Spleen (tissue), 11 donors: ENCODE data around the gene PGLYRP3. TPM values are rescaled to one million over a fixed set of nuclear protein-coding genes. Genes with fewer than 3 reads are reported as not detected.
A peak's percentile ranks its signal among the peaks of the same experiment; 100 is the strongest.

Source experiments
- DNase-seq: peaks from one replicate; pipeline ENCODE4 v3.0.0-alpha.2; 2020
- H3K27ac ChIP-seq, 8 donors: fragments of 200-600 bp; sonication (generic) in 7 of 8; 1 replicate in 4 of 8; 2 replicates in 4 of 8; pipeline versions ENCODE4 v1.5.0 to v1.8.0; 2016 to 2021; ENCODE audit warnings: inconsistent platforms in 4 of 8, mild to moderate bottlenecking in 4 of 8, moderate library complexity in 1 of 8
- H3K27me3 ChIP-seq, 7 donors: fragments of 200-600 bp; sonication (generic) in 6 of 7; replicated peaks in 1 of 7; 1 replicate in 4 of 7; 2 replicates in 3 of 7; pipeline versions ENCODE4 v1.5.0 to v1.8.0; 2016 to 2021; ENCODE audit warnings: inconsistent platforms in 3 of 7, mild to moderate bottlenecking in 1 of 7
- H3K36me3 ChIP-seq, 6 donors: fragments of 200-600 bp; sonication (generic) in 5 of 6; 1 replicate in 4 of 6; 2 replicates in 2 of 6; pipeline versions ENCODE4 v1.5.0 to v1.8.0; 2016 to 2021; ENCODE audit warnings: inconsistent platforms in 2 of 6
- H3K4me1 ChIP-seq, 6 donors: fragments of 200-600 bp; sonication (generic) in 5 of 6; 1 replicate in 3 of 6; 2 replicates in 3 of 6; pipeline versions ENCODE4 v1.5.0 to v1.8.0; 2016 to 2021; ENCODE audit warnings: inconsistent platforms in 3 of 6
- H3K4me3 ChIP-seq, 8 donors: fragments of 200-600 bp; sonication (generic) in 7 of 8; 1 replicate in 4 of 8; 2 replicates in 4 of 8; pipeline versions ENCODE4 v1.5.0 to v1.8.0; 2016 to 2021; ENCODE audit warnings: inconsistent platforms in 4 of 8, mild to moderate bottlenecking in 4 of 8, moderate library complexity in 2 of 8
- H3K9me3 ChIP-seq, 8 donors: fragments of 200-600 bp; sonication (generic) in 7 of 8; 1 replicate in 4 of 8; 2 replicates in 4 of 8; pipeline versions ENCODE4 v1.5.0 to v1.8.0; 2016 to 2021; ENCODE audit warnings: inconsistent platforms in 4 of 8
- CTCF ChIP-seq, 11 experiments: fragments of 200-600 bp in 7 of 11; fragments of 450-650 bp in 4 of 11; sonication (generic) in 4 of 11; IDR thresholded peaks in 8 of 11; conservative IDR thresholded peaks in 3 of 11; 1 replicate in 7 of 11; 2 replicates in 4 of 11; pipeline versions ENCODE4 v1.4.0 to v1.8.0; 2016 to 2021; ENCODE audit warnings: antibody characterized with exemption in 11 of 11, inconsistent platforms in 4 of 11, mild to moderate bottlenecking in 1 of 11
- POLR2A ChIP-seq, 3 donors: fragments of 450-650 bp; IDR thresholded peaks; one replicate each; pipeline ENCODE4 v1.5.1; 2017; ENCODE audit warnings: antibody characterized with exemption in 3 of 3, mild to moderate bottlenecking in 1 of 3
- POLR2AphosphoS5 ChIP-seq, 3 donors: sonication (generic); formaldehyde crosslinking; IDR thresholded peaks; one replicate each; pipeline ENCODE4 v1.5.1; 2017; ENCODE audit warnings: antibody characterized with exemption in 3 of 3
- WGBS, 5 donors: extraction: QIAGEN DNeasy Blood & Tissue Kit in 3 of 5; methylation state at CpG; one replicate each; pipeline versions ENCODE4 v1.1.5 to v1.1.7; 2013 to 2018; 5-methylcytosine and 5-hydroxymethylcytosine counted together
- intact Hi-C: fragments of 100-400 bp; cut with DNase I; formaldehyde crosslinking; loops from one replicate; pipeline ENCODE4 v1.15.0; 2023; ENCODE audit warnings: low total_unique reads
- polyA plus RNA-seq, 3 donors: library from polyadenylated mRNA; stranded (reverse); fragments of 200-250 nt; gene quantifications; one replicate each; pipeline ENCODE4 v1.2.1, GENCODE V29; 2013
- total RNA-seq, 7 donors: library from RNA; depleted of rRNA in 3 of 7; stranded (reverse); fragments of >200 nt in 3 of 7; fragmentation: NEBNext Ultra II Directional in 4 of 7; extraction: Animal tissue kit (Norgen Biotek cat#: 25700) in 4 of 7; gene quantifications; one replicate each; pipeline versions ENCODE4 v1.1.0 to v1.2.1, GENCODE V29; 2016 to 2021
- donor health status: healthy with polysubstance abuse.
- donor health status: DM: no; HTN: no; CAD: no; lungs with moderate emphysema.
- donor health status: DM: no; HTN: no; CAD: no.
- donor health status: Bipolar disorder and iron deficiency.
- donor health status: healthy.
- donor health status: DM: no; HTN: no; CAD: no.
- donor health status: DM: yes; HTN: yes; CAD: no.

Gene PGLYRP3
- total and polyA plus RNA-seq, 10 donors: not detected

GRCh38 chr1:153265457-153265856, 47.3 kb downstream of the PGLYRP3 start:
- TF ChIP-seq POLR2A (IDR thresholded peaks at IDR 0.05) (no peak), POLR2AphosphoS5 (IDR thresholded peaks at IDR 0.05) (no peak), CTCF (IDR thresholded peaks at IDR 0.05 in 8 of 11, conservative IDR thresholded peaks at IDR 0.05 in 3 of 11) (no peak)
- H3K27ac ChIP-seq: no peak overlapping the region
- H3K27me3 ChIP-seq: peaks cover 0 to 64% (median 38%) of the 10 kb centered on the region in 7 donors
- H3K4me3 ChIP-seq: no peak overlapping the region
- H3K36me3 ChIP-seq: no peaks in the 10 kb centered on the region
- intact Hi-C loops: no loop called here
- no peak for DNase-seq
- H3K9me3 ChIP-seq: no peaks in the 10 kb centered on the region
- peaks cover 9 to 29% (median 24%) of the 10 kb centered on the region in 6 donors for H3K4me1 ChIP-seq
- 77 to 89% (median 83%) methylated on average over 1 of the region's 1 CpG for WGBS, 5 donors

GRCh38 chr1:153262462-153263157, 50.1 kb downstream of the PGLYRP3 start:
- intact Hi-C loops: no loop called here
- H3K27ac ChIP-seq: no peak overlapping the region
- DNase-seq: no peak
- no peak for TF ChIP-seq POLR2A (IDR thresholded peaks at IDR 0.05)
- H3K9me3 ChIP-seq: no peaks in the 10 kb centered on the region
- peaks cover 9 to 35% (median 25%) of the 10 kb centered on the region in 6 donors for H3K4me1 ChIP-seq
- peaks cover 0 to 74% (median 46%) of the 10 kb centered on the region in 7 donors for H3K27me3 ChIP-seq
- H3K4me3 ChIP-seq: peak overlapping the region in 1 of 8 donors; percentile 66
- H3K36me3 ChIP-seq: no peaks in the 10 kb centered on the region
- 21 to 37% (median 31%) methylated on average over 10 of the region's 10 CpGs for WGBS, 5 donors

GRCh38 chr1:153262070-153262366, 50.7 kb downstream of the PGLYRP3 start:
- Histone ChIP-seq H3K4me1 (peaks cover 9 to 35% (median 25%) of the 10 kb centered on the region in 6 donors), H3K4me3 (peak overlapping the region in 5 of 8 donors; percentile 27 to 66 (median 46)), H3K9me3 (no peaks in the 10 kb centered on the region), H3K36me3 (no peaks in the 10 kb centered on the region), H3K27ac (no peak overlapping the region), H3K27me3 (peaks cover 0 to 74% (median 46%) of the 10 kb centered on the region in 7 donors)
- TF ChIP-seq CTCF (IDR thresholded peaks at IDR 0.05 in 8 of 11, conservative IDR thresholded peaks at IDR 0.05 in 3 of 11) (no peak), POLR2A (IDR thresholded peaks at IDR 0.05) (no peak), POLR2AphosphoS5 (IDR thresholded peaks at IDR 0.05) (no peak)
- 54 to 70% (median 63%) methylated on average over 6 of the region's 6 CpGs for WGBS, 5 donors
- intact Hi-C loops: no loop called here
- DNase-seq: no peak

- peaks cover 0 to 74% (median 46%) of the 10 kb centered on the region in 7 donors for H3K27me3 ChIP-seq
- 2 to 4% (median 3%) methylated on average over 36 to 80 of the region's 80 CpGs for WGBS, 5 donors
- peak; percentile 75 for DNase-seq
- TF ChIP-seq POLR2AphosphoS5 (IDR thresholded peaks at IDR 0.05) (no peak), CTCF (IDR thresholded peaks at IDR 0.05 in 8 of 11, conservative IDR thresholded peaks at IDR 0.05 in 3 of 11) (no peak), POLR2A (IDR thresholded peaks at IDR 0.05) (no peak)
- no peaks in the 10 kb centered on the region for H3K36me3 ChIP-seq
- intact Hi-C loops: no loop called here
- peaks cover 9 to 35% (median 25%) of the 10 kb centered on the region in 6 donors for H3K4me1 ChIP-seq
- H3K27ac ChIP-seq: peak overlapping the region in 1 of 8 donors; percentile 22
- peak overlapping the region; percentile 21 to 66 (median 36) for H3K4me3 ChIP-seq
- no peaks in the 10 kb centered on the region for H3K9me3 ChIP-seq
Observed at GRCh38 chr1:153261281-153262069, 51.3 kb downstream of the PGLYRP3 start.
